NCI-H2171 treated with DMSO at 0.1 percent for 48 hours (cell line): ENCODE data around the gene HSF5.
"Not testable (repeated sequence)": the region's sequence is repeated elsewhere in the genome, so short reads cannot be mapped to it uniquely, and the experiment has no call there.

Experiments used
- DNase-seq: peaks from one replicate; lab custom pipeline; 2025; lab: John Stamatoyannopoulos, UW

Gene HSF5

DNA sequence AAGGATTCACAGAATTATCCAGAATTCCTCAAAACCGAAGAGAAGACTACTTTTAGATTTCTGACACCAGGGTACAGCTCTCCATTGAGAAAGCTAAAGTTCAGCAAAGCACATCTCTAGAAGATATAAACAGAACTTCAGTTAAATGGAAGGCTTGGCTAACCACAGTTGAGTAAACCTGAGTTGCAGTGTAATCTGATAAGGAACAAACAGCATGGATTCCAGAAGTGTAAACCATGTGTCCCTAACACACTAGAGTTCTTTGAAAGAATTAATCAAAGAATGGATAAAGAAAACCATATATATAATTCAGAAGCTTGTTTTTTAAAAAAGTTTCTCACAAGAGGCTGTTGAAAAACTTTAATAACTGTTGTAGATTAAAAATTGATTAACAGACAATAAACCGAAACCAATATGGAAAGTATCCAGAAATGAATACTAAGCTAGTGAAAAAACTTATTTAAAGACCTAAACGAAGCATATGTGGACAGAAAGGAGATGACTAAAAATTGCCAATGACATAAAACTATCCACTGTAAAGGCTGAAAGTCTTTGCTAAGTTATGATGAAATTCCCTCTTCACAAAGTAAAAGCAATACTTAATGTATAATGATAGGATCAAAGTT lies 75.1 kb downstream of the HSF5 start:
- peak; percentile 49 for DNase-seq

- DNase-seq, result no peak
Measured at GRCh38 chr17:58412064-58412703, 76.0 kb downstream of the HSF5 start.

GRCh38 chr17:58411408-58411894 lies 76.8 kb downstream of the HSF5 start:
- no peak for DNase-seq

DNA sequence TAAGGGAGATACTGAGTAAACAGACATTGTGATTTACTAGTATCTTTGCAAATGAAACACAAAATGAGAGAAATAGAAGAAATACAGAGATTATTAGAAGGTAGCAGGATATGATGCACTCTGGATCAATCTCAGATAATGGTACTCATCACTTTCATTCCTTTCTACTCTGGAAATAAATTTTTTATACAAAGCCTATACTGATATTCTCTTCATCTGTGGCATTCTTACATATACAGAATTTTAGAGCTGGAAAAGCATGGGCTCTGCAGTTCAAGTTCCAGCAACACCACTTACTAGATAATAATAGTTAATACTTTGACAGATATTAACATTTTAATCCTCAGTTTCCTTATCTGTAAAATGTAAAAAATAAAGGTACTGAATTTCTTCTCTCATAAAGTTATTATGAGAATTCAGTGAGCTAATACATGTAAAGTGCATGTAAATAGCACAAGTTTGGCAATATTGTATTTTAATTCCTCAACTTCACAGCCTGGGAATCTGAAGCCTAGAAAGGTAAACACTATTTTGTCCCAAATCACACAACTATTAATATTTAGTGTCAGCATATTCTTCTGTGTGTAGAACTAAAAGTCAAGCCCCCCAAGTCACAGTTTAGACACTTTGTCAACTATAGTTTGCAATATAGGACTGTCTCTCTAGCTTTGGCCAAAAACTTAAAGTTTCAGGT lies 77.3 kb downstream of the HSF5 start:
- no peak for DNase-seq

- DNase-seq, result no peak
Measured at GRCh38 chr17:58409432-58409831, 78.8 kb downstream of the HSF5 start.

GRCh38 chr17:58403311-58403710 lies 84.9 kb downstream of the HSF5 start:
- peak; percentile 87 for DNase-seq

GRCh38 chr17:58402679-58403078 lies 85.5 kb downstream of the HSF5 start:
- no peak for DNase-seq

DNA sequence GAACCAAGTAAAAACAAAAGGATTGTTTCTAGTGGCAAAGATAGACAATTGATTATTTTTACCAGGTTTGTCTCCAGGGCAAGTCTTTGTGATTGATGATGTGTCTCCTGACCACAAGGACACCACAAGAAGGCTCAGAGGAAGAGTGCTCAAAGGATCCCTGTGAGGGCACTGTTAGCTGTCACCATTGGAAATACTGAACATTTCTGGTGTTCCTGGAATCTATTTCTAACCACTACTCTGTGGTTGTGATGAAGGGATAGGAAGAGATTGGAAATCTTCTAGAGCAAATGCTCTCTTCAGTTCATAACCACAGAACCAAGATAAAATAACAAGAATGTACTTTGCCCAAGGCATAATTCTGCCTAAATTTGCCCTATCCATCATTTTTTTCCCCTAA lies 86.2 kb downstream of the HSF5 start:
- DNase-seq, result no peak

- peak; percentile 65 for DNase-seq
Measured at GRCh38 chr17:58401287-58401686, 86.9 kb downstream of the HSF5 start.

DNA sequence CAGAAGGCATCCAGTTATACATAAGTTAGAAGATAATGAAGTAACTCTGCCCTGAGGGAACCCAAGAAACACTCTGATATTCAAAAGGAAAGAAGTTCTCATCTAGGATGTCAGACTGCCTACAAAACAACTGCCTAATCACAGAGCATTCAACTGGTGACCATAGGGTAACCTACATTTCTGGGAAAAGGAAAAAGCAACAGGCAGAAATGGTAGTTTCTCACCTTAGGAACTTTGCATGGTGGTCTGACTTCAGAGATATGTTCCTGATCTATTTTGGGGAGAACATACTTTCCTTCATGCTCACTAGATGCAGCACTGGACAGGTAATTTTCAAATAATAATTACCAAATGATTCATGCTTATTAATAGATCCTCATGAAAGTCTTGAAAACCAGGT lies 87.4 kb downstream of the HSF5 start:
- no peak for DNase-seq

DNA sequence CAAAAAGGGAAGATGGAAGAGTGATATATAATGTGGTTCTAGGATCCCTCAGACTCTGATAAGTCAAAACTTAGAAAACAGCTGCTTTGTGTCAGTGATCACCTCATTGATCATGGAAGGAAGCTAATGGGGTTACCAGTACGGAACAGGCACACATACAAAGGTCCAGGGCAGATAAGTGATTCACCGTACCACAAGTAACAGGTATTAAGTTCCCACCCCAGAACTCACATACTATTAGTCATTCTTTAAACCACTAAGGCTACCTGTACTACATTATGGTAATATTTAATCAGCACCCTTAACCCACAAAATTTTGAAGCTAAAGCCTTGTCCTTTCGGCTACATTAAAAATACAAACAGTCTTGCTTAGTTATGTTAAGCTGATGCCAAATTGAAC lies 88.2 kb downstream of the HSF5 start:
- DNase-seq, result no peak

DNA sequence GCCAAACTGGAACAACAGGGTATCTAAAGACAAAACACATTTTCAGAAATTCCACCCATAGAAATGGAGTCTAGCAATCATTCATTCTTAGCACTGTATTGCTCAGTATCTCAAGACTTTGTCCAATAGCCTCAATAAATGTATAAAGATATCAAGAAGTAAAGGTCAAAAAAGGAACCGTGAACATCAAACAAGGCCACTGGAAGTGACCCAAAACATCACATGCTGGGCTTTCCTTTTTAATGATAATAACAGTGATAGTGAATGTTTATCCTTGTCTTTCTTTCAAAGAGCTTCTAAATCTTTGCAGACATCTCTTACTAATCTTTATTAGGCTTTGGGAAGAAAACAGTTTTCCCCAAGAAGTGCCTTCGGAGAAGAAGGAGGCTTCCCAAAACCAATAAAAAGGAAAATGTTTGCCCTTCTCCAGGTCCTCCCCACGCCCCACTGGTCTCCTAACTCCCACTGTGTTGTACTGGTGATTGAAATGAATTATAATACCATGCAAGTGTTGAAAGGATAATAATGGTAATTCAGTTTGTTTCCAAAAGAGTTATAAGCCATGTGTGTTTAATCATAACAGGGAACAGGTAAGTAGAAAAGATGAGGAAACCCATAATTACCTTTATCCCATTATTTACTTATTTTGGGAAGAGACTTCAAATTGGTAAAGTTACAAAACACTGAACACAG lies 89.5 kb downstream of the HSF5 start:
- DNase-seq, result no peak

DNA sequence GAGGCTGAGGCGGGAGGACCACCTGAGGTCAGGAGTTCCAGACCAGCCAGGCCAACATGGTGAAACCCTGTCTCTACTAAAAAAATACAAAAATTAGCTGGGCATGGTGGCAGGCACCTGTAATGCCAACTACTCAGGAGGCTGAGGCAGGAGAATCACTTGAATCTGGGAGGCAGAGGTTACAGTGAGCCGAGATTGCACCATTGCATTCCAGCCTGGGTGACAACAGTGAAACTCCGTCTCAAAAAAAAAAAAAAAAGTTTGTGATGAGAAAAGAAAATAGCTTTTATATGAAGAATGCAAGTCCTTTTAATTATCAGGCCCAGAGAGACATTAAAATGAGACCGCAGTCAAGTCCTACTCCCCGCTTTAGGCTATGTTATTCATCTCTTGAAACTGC lies 90.8 kb downstream of the HSF5 start:
- DNase-seq, result not testable (repeated sequence)

- no peak for DNase-seq
Measured at GRCh38 chr17:58396173-58396572, 92.0 kb downstream of the HSF5 start.

DNA sequence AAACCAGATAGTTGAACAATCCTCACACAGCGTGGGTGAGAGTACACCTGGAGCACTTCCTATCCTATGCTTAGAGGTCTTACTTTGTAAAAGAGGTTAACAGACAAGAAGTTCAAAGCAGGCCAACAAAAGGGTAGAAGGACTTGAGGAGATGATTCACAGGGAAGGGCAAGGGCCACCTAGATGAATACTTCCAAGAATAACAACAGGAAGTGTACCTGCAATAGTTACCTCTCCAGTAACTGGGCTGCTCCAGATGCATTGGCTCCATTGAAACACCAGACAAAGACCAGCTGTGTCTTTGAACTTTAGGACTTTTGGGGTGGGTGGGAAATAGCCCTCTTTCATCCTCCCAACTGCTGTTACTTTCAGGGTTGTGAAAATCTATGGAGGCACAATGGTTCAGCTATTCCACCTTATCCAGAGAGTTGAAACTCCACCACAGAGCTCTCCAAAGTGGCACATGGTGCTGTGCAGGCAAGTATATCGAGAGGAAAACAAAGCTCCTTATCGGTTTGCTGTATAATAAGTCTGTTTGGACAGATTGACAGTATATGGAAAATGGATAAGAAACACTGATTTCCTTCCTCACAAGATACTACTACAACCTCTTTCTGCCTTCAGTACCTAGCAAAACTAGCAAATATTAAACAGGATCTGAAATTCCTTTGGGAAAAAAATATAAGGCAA lies 93.5 kb downstream of the HSF5 start:
- no peak for DNase-seq

GRCh38 chr17:58391302-58391984 lies 96.8 kb downstream of the HSF5 start:
- peak; percentile 96 for DNase-seq

DNA sequence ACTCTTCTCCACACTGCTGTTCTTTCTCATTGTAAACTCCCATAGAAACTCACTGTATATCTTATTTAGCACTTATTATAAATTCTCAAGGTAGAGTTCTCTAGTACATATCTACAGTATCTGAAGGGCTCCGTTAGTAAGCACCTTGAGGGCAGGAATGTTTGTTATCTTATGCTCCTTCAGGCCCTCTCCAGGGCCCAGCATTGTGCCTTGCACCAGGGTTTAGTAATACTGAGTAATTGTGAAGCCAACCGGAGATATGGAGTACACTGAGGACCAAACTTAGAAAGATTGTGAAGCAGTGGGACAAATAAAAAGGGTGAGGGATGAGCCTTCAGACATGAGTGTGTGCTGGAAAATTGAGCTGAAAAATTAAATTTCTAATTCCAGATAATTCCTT lies 97.3 kb downstream of the HSF5 start:
- DNase-seq, result no peak

DNA sequence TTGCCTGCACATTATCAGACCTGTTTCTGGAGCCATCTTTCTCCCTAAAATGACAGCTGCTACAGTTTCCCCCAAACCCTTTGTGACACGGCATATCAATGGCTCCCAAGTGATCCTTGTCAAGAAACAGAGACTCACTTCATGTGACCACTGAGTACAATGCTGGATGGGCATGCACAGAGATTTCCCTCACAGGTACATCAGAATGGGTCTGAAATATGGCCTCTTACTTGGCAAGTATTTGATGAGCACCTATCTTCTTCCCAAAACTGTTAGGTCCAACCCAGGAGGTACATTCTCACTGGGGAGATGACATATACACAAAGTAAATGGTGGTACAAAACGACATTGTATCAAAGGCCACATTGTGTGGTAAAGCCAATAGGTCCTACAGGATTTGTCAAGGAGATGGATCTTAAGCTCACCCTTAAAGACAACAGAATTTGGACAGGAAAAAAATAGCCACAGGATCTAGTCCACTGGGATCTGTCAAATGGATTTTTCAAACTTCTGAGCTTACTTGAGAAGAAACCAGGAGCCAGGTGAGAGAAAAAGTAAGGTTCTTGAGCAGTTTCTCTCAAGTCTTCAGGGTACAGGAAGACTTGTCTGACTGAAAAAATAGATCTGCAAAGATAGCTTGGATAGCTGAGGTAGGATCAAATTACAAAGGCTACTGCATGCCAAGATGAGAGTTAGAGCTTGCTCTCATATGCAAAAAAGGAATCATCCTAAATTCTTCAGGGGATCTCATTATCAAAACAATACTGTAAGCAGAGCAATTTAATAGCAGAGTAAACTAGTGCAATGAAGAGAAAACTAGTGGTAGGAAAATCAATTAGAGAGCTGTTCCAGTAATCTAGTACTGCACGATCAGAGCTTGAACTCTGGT lies 99.7 kb downstream of the HSF5 start:
- DNase-seq, result peak; percentile 46

- DNase-seq, result no peak
Measured at GRCh38 chr17:58387834-58388233, 100.4 kb downstream of the HSF5 start.

DNA sequence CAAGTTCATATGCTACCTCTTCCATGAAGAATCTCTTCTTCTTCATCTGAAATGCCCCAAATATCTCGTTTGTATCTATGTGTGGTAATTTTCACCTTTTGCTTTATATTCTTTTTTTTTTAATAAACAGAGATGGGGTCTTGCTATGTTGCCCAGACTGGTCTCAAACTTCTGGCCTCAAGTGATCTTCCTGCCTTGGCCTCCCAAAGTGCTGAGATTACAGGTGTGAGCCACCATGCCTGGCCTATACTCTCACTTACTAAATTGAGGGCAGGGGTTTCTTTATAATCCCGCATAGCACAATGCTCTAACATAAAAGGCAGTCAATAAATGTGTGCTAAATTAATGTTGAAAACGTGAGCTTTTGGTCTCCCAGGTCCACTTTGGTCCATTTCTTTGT lies 101.5 kb downstream of the HSF5 start:
- DNase-seq, result no peak
